BLaER1 treated with 17β-estradiol and CSF1 and Interleukin-3, amounts not matched to agents 10 nM and 100 nM (cell line): ENCODE data around the gene CADM1.

Experiments used
- H3K27ac ChIP-seq, 11 experiments: shearing (Covaris generic); formaldehyde crosslinking; 2 replicates each; pipeline ENCODE4 v1.8.1; 2022
- H3K27me3 ChIP-seq, 11 experiments: shearing (Covaris generic); formaldehyde crosslinking; 2 replicates each; pipeline ENCODE4 v1.8.1; 2022
- H3K36me3 ChIP-seq, 11 experiments: shearing (Covaris generic); formaldehyde crosslinking; 2 replicates each; pipeline ENCODE4 v1.8.1; 2022
- H3K4me1 ChIP-seq, 10 experiments: shearing (Covaris generic); formaldehyde crosslinking; 2 replicates each; pipeline ENCODE4 v1.8.1; 2022
- H3K4me2 ChIP-seq, 11 experiments: shearing (Covaris generic); formaldehyde crosslinking; 2 replicates each; pipeline ENCODE4 v1.8.1; 2022
- H3K4me3 ChIP-seq, 10 experiments: shearing (Covaris generic); formaldehyde crosslinking; 2 replicates each; pipeline ENCODE4 v1.8.1; 2022
- H3K9ac ChIP-seq, 11 experiments: shearing (Covaris generic); formaldehyde crosslinking; 2 replicates each; pipeline ENCODE4 v1.8.1; 2022
- H3K9me3 ChIP-seq, 11 experiments: shearing (Covaris generic); formaldehyde crosslinking; replicated peaks in 1 of 11; 2 replicates each; pipeline ENCODE4 v1.8.1; 2022
- H4K20me1 ChIP-seq, 11 experiments: shearing (Covaris generic); formaldehyde crosslinking; 2 replicates each; pipeline ENCODE4 v1.8.1; 2022
- Cebpa-rat ChIP-seq, 11 experiments: shearing (Covaris generic); IDR thresholded peaks; 2 replicates each; pipeline ENCODE4 v1.8.1; 2022

The CADM1 gene

GRCh38 chr11:115155978-115156377, 348.2 kb downstream of the CADM1 start:
- Histone ChIP-seq H3K27me3 (no peaks in the 10 kb centered on the region), H3K4me1 (peaks cover 0 to 39% (median 25%) of the 10 kb centered on the region in 10 experiments; a peak in 18 of 20 replicates), H3K27ac (peak overlapping the region in 1 of 11 experiments; percentile 1; a peak in 1 of 22 replicates), H3K9ac (no peak overlapping the region), H3K4me3 (no peak overlapping the region), H3K4me2 (peak overlapping the region in 8 of 11 experiments; percentile 5 to 54 (median 42); a peak in 12 of 22 replicates), H3K9me3 (peaks cover 0 to 6% (median 0%) of the 10 kb centered on the region in 11 experiments; a peak in 4 of 22 replicates), H4K20me1 (no peaks in the 10 kb centered on the region), H3K36me3 (no peaks in the 10 kb centered on the region)
- no peak for TF ChIP-seq Cebpa-rat (IDR thresholded peaks at IDR 0.05)

- H3K4me2 ChIP-seq = peak overlapping the region in 8 of 11 experiments; percentile 5 to 54 (median 42); a peak in 13 of 22 replicates
- peak overlapping the region in 1 of 11 experiments; percentile 1; a peak in 2 of 22 replicates for H3K27ac ChIP-seq
- TF ChIP-seq Cebpa-rat (IDR thresholded peaks at IDR 0.05) = no peak
- peaks cover 0 to 6% (median 0%) of the 10 kb centered on the region in 11 experiments; a peak in 4 of 22 replicates for H3K9me3 ChIP-seq
- H4K20me1 ChIP-seq = no peaks in the 10 kb centered on the region
- 0 out of 22 replicates have a peak overlapping the region, but pooled peaks of 1 of the 11 experiments have one; percentile 3 for H3K9ac ChIP-seq
- H3K27me3 ChIP-seq = no peaks in the 10 kb centered on the region
- peaks cover 0 to 39% (median 25%) of the 10 kb centered on the region in 10 experiments; a peak in 18 of 20 replicates for H3K4me1 ChIP-seq
- H3K36me3 ChIP-seq = no peaks in the 10 kb centered on the region
- H3K4me3 ChIP-seq = no peak overlapping the region
These were observed 348.9 kb downstream of the CADM1 start for GRCh38 chr11:115155320-115155719.

- Histone ChIP-seq H3K9ac (no peak overlapping the region), H3K27ac (no peak overlapping the region), H3K4me3 (no peak overlapping the region), H4K20me1 (no peaks in the 10 kb centered on the region), H3K4me1 (peaks cover 0 to 35% (median 23%) of the 10 kb centered on the region in 10 experiments; a peak in 18 of 20 replicates), H3K9me3 (peaks cover 0 to 6% (median 0%) of the 10 kb centered on the region in 11 experiments; a peak in 4 of 22 replicates), H3K27me3 (no peaks in the 10 kb centered on the region), H3K4me2 (no peak overlapping the region), H3K36me3 (no peaks in the 10 kb centered on the region)
- TF ChIP-seq Cebpa-rat (IDR thresholded peaks at IDR 0.05) = no peak
These were observed 349.9 kb downstream of the CADM1 start for GRCh38 chr11:115154355-115154736.

- Histone ChIP-seq H3K9ac (no peak overlapping the region), H4K20me1 (no peaks in the 10 kb centered on the region), H3K9me3 (peaks cover 0 to 6% (median 0%) of the 10 kb centered on the region in 11 experiments; a peak in 4 of 22 replicates), H3K4me1 (peaks cover 0 to 30% (median 19%) of the 10 kb centered on the region in 10 experiments; a peak in 17 of 20 replicates), H3K4me2 (no peak overlapping the region), H3K4me3 (no peak overlapping the region), H3K36me3 (no peaks in the 10 kb centered on the region), H3K27ac (no peak overlapping the region), H3K27me3 (no peaks in the 10 kb centered on the region)
- no peak for TF ChIP-seq Cebpa-rat (IDR thresholded peaks at IDR 0.05)
These were observed 350.4 kb downstream of the CADM1 start for GRCh38 chr11:115153731-115154354.

- TF ChIP-seq Cebpa-rat (IDR thresholded peaks at IDR 0.05) = no peak
- no peak overlapping the region for H3K27ac ChIP-seq
- H3K9me3 ChIP-seq = peaks cover 0 to 6% (median 0%) of the 10 kb centered on the region in 11 experiments; a peak in 4 of 22 replicates
- H4K20me1 ChIP-seq = no peaks in the 10 kb centered on the region
- no peaks in the 10 kb centered on the region for H3K27me3 ChIP-seq
- no peaks in the 10 kb centered on the region for H3K36me3 ChIP-seq
- H3K4me3 ChIP-seq = no peak overlapping the region
- H3K4me2 ChIP-seq = peak overlapping the region in 4 of 11 experiments; percentile 3 to 19 (median 11); a peak in 3 of 22 replicates
- no peak overlapping the region for H3K9ac ChIP-seq
- peaks cover 0 to 27% (median 18%) of the 10 kb centered on the region in 10 experiments; a peak in 17 of 20 replicates for H3K4me1 ChIP-seq
These were observed 351.1 kb downstream of the CADM1 start for GRCh38 chr11:115153135-115153534.

- no peaks in the 10 kb centered on the region for H4K20me1 ChIP-seq
- H3K27me3 ChIP-seq = no peaks in the 10 kb centered on the region
- no peak overlapping the region for H3K4me2 ChIP-seq
- H3K4me3 ChIP-seq = no peak overlapping the region
- H3K4me1 ChIP-seq = peaks cover 0 to 20% (median 14%) of the 10 kb centered on the region in 10 experiments; a peak in 17 of 20 replicates
- TF ChIP-seq Cebpa-rat (IDR thresholded peaks at IDR 0.05) = no peak
- no peaks in the 10 kb centered on the region for H3K36me3 ChIP-seq
- H3K27ac ChIP-seq = no peak overlapping the region
- peaks cover 0 to 6% (median 0%) of the 10 kb centered on the region in 11 experiments; a peak in 4 of 22 replicates for H3K9me3 ChIP-seq
- no peak overlapping the region for H3K9ac ChIP-seq
These were observed 353.2 kb downstream of the CADM1 start for GRCh38 chr11:115151010-115151409.

GRCh38 chr11:115148691-115149090, 355.5 kb downstream of the CADM1 start:
- H3K4me2 ChIP-seq = no peak overlapping the region
- H3K9ac ChIP-seq = no peak overlapping the region
- no peak for TF ChIP-seq Cebpa-rat (IDR thresholded peaks at IDR 0.05)
- H3K9me3 ChIP-seq = no peaks in the 10 kb centered on the region
- H3K4me1 ChIP-seq = peaks cover 0 to 16% (median 8%) of the 10 kb centered on the region in 10 experiments; a peak in 12 of 20 replicates
- H3K27ac ChIP-seq = no peak overlapping the region
- no peaks in the 10 kb centered on the region for H4K20me1 ChIP-seq
- H3K36me3 ChIP-seq = no peaks in the 10 kb centered on the region
- H3K27me3 ChIP-seq = no peaks in the 10 kb centered on the region
- H3K4me3 ChIP-seq = no peak overlapping the region

- H3K4me1 ChIP-seq = peaks cover 0 to 11% (median 4%) of the 10 kb centered on the region in 10 experiments; a peak in 11 of 20 replicates
- no peaks in the 10 kb centered on the region for H4K20me1 ChIP-seq
- no peak overlapping the region for H3K27ac ChIP-seq
- H3K27me3 ChIP-seq = no peaks in the 10 kb centered on the region
- no peak overlapping the region for H3K4me3 ChIP-seq
- no peaks in the 10 kb centered on the region for H3K9me3 ChIP-seq
- no peak for TF ChIP-seq Cebpa-rat (IDR thresholded peaks at IDR 0.05)
- H3K36me3 ChIP-seq = no peaks in the 10 kb centered on the region
- H3K9ac ChIP-seq = no peak overlapping the region
- no peak overlapping the region for H3K4me2 ChIP-seq
These were observed 356.1 kb downstream of the CADM1 start for GRCh38 chr11:115148101-115148500.

GRCh38 chr11:115147243-115147807, 356.9 kb downstream of the CADM1 start:
- TF ChIP-seq Cebpa-rat (IDR thresholded peaks at IDR 0.05) = no peak
- Histone ChIP-seq H3K27me3 (no peaks in the 10 kb centered on the region), H3K9ac (no peak overlapping the region), H3K27ac (no peak overlapping the region), H3K4me1 (peaks cover 0 to 11% (median 0%) of the 10 kb centered on the region in 10 experiments; a peak in 5 of 20 replicates), H4K20me1 (no peaks in the 10 kb centered on the region), H3K9me3 (no peaks in the 10 kb centered on the region), H3K4me2 (no peak overlapping the region), H3K4me3 (no peak overlapping the region), H3K36me3 (no peaks in the 10 kb centered on the region)
